K562 (cell line): ENCODE measurements around the gene ASF1B. TPM values are rescaled to one million over a fixed set of nuclear protein-coding genes. Genes with fewer than 3 reads are reported as not detected.

Experiments
- ATF1 ChIP-seq, 2 experiments: fragments of 450-650 bp in 1 of 2; IDR thresholded peaks; 2 replicates each; pipeline ENCODE4 v1.6.1; 2016; ENCODE audit warnings: missing compliant biosample characterization in 1 of 2, missing genetic modification characterization in 1 of 2
- CGGBP1 ChIP-seq: fragments of 250-450 bp; sonication (Bioruptor Pico); IDR thresholded peaks from 2 replicates; pipeline ENCODE4 v1.9.0; 2021; ENCODE audit warnings: mild to moderate bottlenecking
- DMBX1 ChIP-seq: fragments of 250-450 bp; sonication (Bioruptor Pico); IDR thresholded peaks from 2 replicates; pipeline ENCODE4 v1.8.0; 2022; ENCODE audit warnings: inconsistent platforms, mild to moderate bottlenecking, moderate library complexity, borderline replicate concordance
- EWSR1 ChIP-seq: fragments of 450-650 bp; IDR thresholded peaks from 2 replicates; pipeline ENCODE4 v1.6.1; 2018; ENCODE audit warnings: borderline replicate concordance, mild to moderate bottlenecking, low read depth, moderate library complexity; ENCODE audit not compliant: partially characterized antibody
- GTF2A2 ChIP-seq: IDR thresholded peaks from 2 replicates; pipeline ENCODE4 v1.6.1; 2016; ENCODE audit warnings: mild to moderate bottlenecking, missing genetic modification characterization, missing compliant biosample characterization
- IRF1 ChIP-seq: sonication (generic); formaldehyde crosslinking; IDR thresholded peaks from 2 replicates; pipeline ENCODE4 v1.8.0; 2022; ENCODE audit warnings: missing genetic modification reagents, mild to moderate bottlenecking, borderline replicate concordance
- MBD1 ChIP-seq: fragments of 250-450 bp; sonication (Bioruptor Pico); IDR thresholded peaks from 2 replicates; pipeline ENCODE4 v1.8.0; 2022; ENCODE audit warnings: inconsistent platforms
- MCM2 ChIP-seq: fragments of 450-650 bp; IDR thresholded peaks from 2 replicates; pipeline ENCODE4 v1.6.1; 2017; ENCODE audit warnings: low read depth, mild to moderate bottlenecking
- MLLT1 ChIP-seq, 2 experiments: fragments of 450-650 bp; IDR thresholded peaks; 2 replicates each; pipeline ENCODE4 v1.6.1; 2016
- MTA3 ChIP-seq: fragments of 450-650 bp; formaldehyde crosslinking; IDR thresholded peaks from 2 replicates; pipeline ENCODE4 v1.6.1; 2017; ENCODE audit warnings: mild to moderate bottlenecking, borderline replicate concordance
- MYC ChIP-seq, 2 experiments: fragments of 250-450 bp in 1 of 2; sonication (Bioruptor Pico) in 1 of 2; IDR thresholded peaks; 2 replicates each; pipeline versions ENCODE4 v1.5.1 to v1.6.1; 2012 to 2021; ENCODE audit warnings: low read depth in 2 of 2, borderline replicate concordance in 1 of 2, improper control_type of control experiment in 1 of 2, low read length in 1 of 2, mild to moderate bottlenecking in 1 of 2, moderate library complexity in 1 of 2
- POLR2G ChIP-seq: fragments of 200-400 bp; formaldehyde crosslinking; IDR thresholded peaks from 2 replicates; pipeline ENCODE4 v1.6.1; 2017; ENCODE audit warnings: low read depth, mild to moderate bottlenecking, antibody characterized with exemption, low read length, moderate library complexity
- PTRF ChIP-seq: fragments of 450-650 bp; IDR thresholded peaks from 2 replicates; pipeline ENCODE4 v1.6.1; 2016; ENCODE audit warnings: mild to moderate bottlenecking, missing genetic modification characterization, missing compliant biosample characterization
- RBM25 ChIP-seq: fragments of 200-400 bp; formaldehyde crosslinking; IDR thresholded peaks from 2 replicates; pipeline ENCODE4 v1.6.1; 2018; ENCODE audit warnings: low read length, low read depth, moderate library complexity; ENCODE audit not compliant: severe bottlenecking
- SP2 ChIP-seq: IDR thresholded peaks from 2 replicates; pipeline ENCODE4 v1.6.1; 2011; ENCODE audit warnings: mild to moderate bottlenecking, low read depth, low read length, moderate library complexity; ENCODE audit not compliant: poor library complexity, severe bottlenecking; ENCODE audit errors: extremely low read depth
- TFAP4 ChIP-seq: sonication (generic); formaldehyde crosslinking; IDR thresholded peaks from 2 replicates; pipeline ENCODE4 v1.8.0; 2022; ENCODE audit warnings: missing genetic modification reagents, mild to moderate bottlenecking, moderate library complexity, borderline replicate concordance
- ZBTB33 ChIP-seq: sonication (generic); formaldehyde crosslinking; IDR thresholded peaks from 2 replicates; pipeline ENCODE4 v1.8.1; 2023; ENCODE audit warnings: mild to moderate bottlenecking, missing genetic modification reagents
- ZNF143 ChIP-seq: sonication (generic); formaldehyde crosslinking; IDR thresholded peaks from 2 replicates; pipeline ENCODE4 v1.9.0; 2022; ENCODE audit warnings: mild to moderate bottlenecking, missing genetic modification reagents
- ZNF445 ChIP-seq: fragments of 250-450 bp; sonication (Bioruptor Pico); IDR thresholded peaks from 2 replicates; pipeline ENCODE4 v1.4.0; 2020; ENCODE audit warnings: low read depth, mild to moderate bottlenecking, moderate library complexity
- ZNF551 ChIP-seq: fragments of 250-450 bp; sonication (Bioruptor Pico); IDR thresholded peaks from 2 replicates; pipeline ENCODE4 v1.5.0; 2021; ENCODE audit warnings: mild to moderate bottlenecking, moderate library complexity
- polyA plus RNA-seq, 8 experiments: library from polyadenylated mRNA; depleted of rRNA in 4 of 8; stranded (reverse) in 5 of 8; unstranded in 3 of 8; fragments of >200 nt; fragmentation: Nextera tagmentation in 2 of 8; fragmentation: Illumina TruSeq in 1 of 8; extraction: Ambion mirVana in 2 of 8; extraction: Trizol in 1 of 8; gene quantifications; 2 replicates each; pipeline versions ENCODE4 v1.2.1 to v1.2.3, GENCODE V29; 2011 to 2014; ENCODE audit warnings: inconsistent platforms in 1 of 8, missing spikeins in 1 of 8
- total RNA-seq, 7 experiments: library from RNA; depleted of rRNA in 6 of 7; stranded (reverse); fragments of >200 nt in 6 of 7; fragmentation: Illumina TruSeq in 2 of 7; extraction: Trizol in 2 of 7; gene quantifications; 2 replicates each; pipeline versions ENCODE4 v1.2.1 to v1.2.3, GENCODE V29; 2011 to 2021; ENCODE audit warnings: low replicate concordance in 1 of 7

ASF1B gene
- total and polyA plus RNA-seq, 9 of the 15 experiments (the other 6 are each of a cell fraction or from before 2014, with no cell fraction given): 6.0 to 69.4 (median 53.3) TPM

GRCh38 chr19:14117668-14118164, 18.7 kb downstream of the ASF1B start, which contains the start of gene PRKACA (continued):
- TF ChIP-seq MBD1 (CRISPR knock-in tag) (no peak), ZNF445 (CRISPR knock-in tag) (no peak), GTF2A2 (tag) (no peak), CGGBP1 (CRISPR knock-in tag) (no peak), ZNF143 (CRISPR knock-in tag) (no peak), DMBX1 (no peak), MCM2 (no peak), SP2 (peak; percentile 96), ATF1 (CRISPR knock-in tag; IDR thresholded peaks at IDR 0.05) (0 out of 2 replicates have a peak, but pooled peaks have one; percentile 23), ATF1 (tag; IDR thresholded peaks at IDR 0.05) (peak; percentile 93), EWSR1 (no peak), POLR2G (peak; percentile 70), ZBTB33 (CRISPR knock-in tag) (no peak), MLLT1 (IDR thresholded peaks at IDR 0.05) (peak in 1 of 2 experiments; percentile 98; a peak in 2 of 4 replicates), ZNF551 (no peak), MTA3 (peak; percentile 79; the same call in 1 of the 2 replicates), RBM25 (peak; percentile 100), TFAP4 (CRISPR knock-in tag) (peak; percentile 96), IRF1 (no peak), PTRF (tag) (no peak), MYC (IDR thresholded peaks at IDR 0.05; ENCODE audit: low read depth, low read length) (0 out of 2 replicates have a peak, but pooled peaks have one; percentile 6), MYC (CRISPR knock-in tag; IDR thresholded peaks at IDR 0.05; ENCODE audit: borderline replicate concordance, low read depth) (no peak)
